WTC11 (cell line): ENCODE measurements around the gene HOXB5.

Experiments used
- CTCF ChIP-seq: fragments of 200-600 bp; IDR thresholded peaks from 2 replicates; pipeline ENCODE4 v1.8.0; 2022; ENCODE audit warnings: antibody characterized with exemption
- JUN ChIP-seq: sonication (generic); formaldehyde crosslinking; IDR thresholded peaks from 2 replicates; pipeline ENCODE4 v1.8.0; 2023; ENCODE audit warnings: mild to moderate bottlenecking, missing genetic modification reagents
- TCF7 ChIP-seq: sonication (generic); formaldehyde crosslinking; IDR thresholded peaks from 2 replicates; pipeline ENCODE4 v1.8.0; 2022; ENCODE audit warnings: mild to moderate bottlenecking, low read depth, missing genetic modification reagents, moderate library complexity

DNA sequence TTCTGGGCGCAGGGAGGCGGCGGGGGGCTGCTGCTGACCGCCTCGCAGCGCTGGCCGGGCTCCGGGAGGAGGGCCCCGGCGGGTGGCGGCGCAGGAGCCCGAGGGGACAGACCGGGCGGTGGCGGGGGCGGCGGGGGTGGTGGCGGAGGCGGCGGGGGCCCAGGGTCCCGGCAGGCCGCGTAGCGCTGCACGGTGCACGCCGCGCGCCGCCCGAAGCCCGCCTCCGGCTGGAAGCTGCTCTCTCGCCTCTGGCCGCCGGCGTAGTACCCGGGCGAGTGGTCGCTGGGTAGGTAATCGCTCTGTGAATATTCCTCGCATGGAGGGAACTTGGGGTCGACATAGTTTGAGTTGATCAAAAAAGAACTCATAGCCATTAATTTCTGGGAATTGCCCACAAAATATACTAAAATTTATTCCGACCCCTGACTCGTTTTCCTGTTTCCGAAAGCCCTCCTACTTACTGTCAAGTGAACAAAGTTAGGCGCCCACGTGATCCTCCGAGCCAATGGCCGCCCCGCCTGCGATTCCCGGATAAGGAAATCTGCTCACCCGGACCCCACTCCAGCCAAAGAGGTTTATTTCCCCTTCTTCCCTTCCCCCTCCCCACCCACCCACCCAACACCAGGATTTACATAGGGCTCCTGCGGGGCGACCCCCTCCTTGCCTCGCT is 15.5 kb downstream of the HOXB5 start, which contains the start of gene HOXB4:
- TF ChIP-seq JUN (no peak), CTCF (no peak), TCF7 (no peak)
